NT2/D1 (cell line): ENCODE data around the gene NFYC.

Experiments used
- SUZ12 ChIP-seq: IDR thresholded peaks from 2 replicates; pipeline ENCODE4 v1.6.1; 2011; ENCODE audit not compliant: insufficient read length, insufficient read depth; ENCODE audit errors: extremely low read depth
- YY1 ChIP-seq: IDR thresholded peaks from 2 replicates; pipeline ENCODE4 v1.6.1; 2011; ENCODE audit not compliant: insufficient read length, insufficient read depth
- ZNF274 ChIP-seq: IDR thresholded peaks from 2 replicates; pipeline ENCODE4 v1.6.1; 2011; ENCODE audit warnings: mild to moderate bottlenecking, low read depth, low read length

DNA sequence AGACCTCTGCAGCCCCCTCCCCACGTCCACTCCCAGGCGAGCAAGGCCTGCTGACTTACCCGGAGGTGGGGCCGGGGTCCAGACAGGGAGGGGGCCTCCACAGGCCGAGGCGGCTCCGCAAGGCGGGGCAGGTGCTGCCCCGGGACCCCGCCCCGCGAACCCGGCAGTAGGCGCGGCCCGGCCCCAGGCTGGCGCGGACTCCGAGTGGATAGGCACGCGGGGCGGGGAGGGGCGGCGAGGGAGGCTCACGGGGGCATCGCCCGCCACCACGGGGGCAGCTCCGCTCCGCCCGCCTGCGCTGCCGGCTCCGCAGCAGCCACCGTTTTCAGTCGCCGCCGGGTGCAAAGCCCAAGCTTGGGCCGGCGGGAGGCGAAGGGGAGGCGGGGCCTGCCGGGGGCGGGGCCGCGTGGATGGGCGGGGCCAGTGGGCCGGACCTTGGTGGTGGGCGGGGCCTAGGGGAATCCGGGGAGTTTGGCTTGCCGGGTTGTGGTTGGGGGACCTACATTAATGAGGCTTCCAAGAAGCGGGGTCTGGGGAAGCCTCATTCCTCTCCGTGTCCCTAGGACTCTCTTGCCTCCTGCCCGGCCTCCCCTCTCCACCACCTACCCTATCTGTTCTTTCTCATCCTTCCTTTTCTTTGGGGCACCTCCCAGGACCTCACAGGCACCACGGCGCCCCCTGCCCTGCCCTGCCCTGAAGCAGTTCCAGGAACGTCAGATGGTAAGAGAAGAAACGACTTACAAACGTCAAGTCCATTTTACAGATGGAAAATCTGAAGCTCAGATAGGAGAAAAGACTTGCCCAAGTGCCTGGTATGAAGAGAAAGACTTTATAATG lies 26.0 kb upstream of the NFYC start, which contains the start of gene RIMS3:
- TF ChIP-seq YY1, result no peak
- no peak for TF ChIP-seq ZNF274
- no peak for TF ChIP-seq SUZ12
